NCI-H1417 (cell line): ENCODE results near the gene TPSAB1.
"Not testable (repeated sequence)": the region's sequence is repeated elsewhere in the genome, so short reads cannot be mapped to it uniquely, and the experiment has no call there.

Source experiments
- DNase-seq, 3 experiments: peaks; one replicate each; lab custom pipeline; 2025; lab: John Stamatoyannopoulos, UW

Gene TPSAB1

DNA sequence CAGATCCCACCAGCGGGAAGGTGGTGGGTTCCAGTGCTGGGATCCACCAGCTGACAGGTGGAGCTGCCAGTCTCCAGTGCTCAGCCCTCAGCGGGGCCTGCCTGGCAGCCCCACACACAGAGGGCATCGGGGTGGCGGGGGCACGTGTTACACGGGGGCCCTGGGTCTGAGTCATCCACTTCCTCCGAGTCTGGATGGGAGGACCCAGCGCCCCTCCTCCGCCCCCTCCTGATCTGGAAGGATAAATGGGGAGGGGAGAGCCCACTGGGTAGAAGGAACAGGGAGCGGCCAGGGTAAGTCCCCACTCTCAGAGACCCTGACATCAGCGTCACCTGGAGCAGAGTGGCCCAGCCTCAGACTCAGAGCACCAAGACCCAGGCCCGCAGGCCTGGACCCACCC lies at the start of gene TPSAB1:
Gene TPSAB1, plus strand, starts transcription at position 270 of the 400 bp plus-strand sequence. CDS start 234 bp downstream, outside the sequence.
- not testable (repeated sequence) for DNase-seq

DNA sequence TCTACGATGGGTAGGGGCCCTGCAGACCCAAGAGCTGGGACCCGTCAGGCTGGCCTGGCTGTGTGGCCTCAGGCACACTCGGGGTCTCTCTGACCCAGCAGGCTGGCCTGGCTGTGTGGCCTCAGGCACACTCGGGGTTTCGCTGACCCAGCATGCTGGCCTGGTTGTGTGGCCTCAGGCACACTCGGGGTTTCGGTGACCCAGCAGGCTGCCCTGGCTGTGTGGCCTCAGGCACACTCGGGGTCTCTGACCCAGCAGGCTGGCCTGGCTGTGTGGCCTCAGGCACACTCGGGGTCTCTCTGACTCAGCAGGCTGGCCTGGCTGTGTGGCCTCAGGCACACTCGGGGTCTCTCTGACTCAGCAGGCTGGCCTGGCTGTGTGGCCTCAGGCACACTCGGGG lies 49.7 kb upstream of the TPSAB1 start:
- DNase-seq = not testable (repeated sequence)

DNA sequence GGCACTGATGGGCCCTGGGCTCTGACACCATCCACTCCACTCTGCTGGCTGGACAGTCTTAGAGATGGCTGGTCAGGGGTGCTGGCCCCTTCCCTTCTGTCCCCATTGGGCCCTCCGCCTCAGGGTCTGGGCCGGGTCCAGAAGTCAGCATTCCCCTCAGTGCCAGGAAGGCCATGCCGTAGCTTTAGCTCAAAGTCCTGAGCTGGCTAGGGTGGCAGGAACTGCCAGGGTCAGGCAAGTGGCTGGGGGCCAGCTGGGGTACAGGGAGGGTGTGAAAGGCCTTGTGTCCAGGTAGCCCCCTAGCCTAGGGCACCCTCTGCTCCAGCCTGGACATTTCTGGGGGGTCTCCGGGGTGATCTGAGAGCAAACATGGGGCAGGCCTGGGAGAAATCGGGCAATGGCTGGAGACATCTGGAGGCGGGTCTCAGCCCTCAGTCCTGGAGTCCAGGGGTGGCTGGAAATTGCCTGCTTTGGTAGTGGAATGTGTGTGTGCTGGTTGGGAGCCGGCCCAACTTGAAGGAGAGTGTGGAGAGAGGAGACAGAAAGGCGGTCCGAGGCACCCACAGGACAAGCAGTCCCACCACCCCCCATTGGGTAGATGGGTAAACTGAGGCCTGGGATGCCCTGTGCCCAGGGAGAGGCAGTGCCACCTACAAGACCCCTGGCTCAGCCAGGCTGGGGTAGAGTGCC lies 48.0 kb upstream of the TPSAB1 start:
- DNase-seq = no peak

DNA sequence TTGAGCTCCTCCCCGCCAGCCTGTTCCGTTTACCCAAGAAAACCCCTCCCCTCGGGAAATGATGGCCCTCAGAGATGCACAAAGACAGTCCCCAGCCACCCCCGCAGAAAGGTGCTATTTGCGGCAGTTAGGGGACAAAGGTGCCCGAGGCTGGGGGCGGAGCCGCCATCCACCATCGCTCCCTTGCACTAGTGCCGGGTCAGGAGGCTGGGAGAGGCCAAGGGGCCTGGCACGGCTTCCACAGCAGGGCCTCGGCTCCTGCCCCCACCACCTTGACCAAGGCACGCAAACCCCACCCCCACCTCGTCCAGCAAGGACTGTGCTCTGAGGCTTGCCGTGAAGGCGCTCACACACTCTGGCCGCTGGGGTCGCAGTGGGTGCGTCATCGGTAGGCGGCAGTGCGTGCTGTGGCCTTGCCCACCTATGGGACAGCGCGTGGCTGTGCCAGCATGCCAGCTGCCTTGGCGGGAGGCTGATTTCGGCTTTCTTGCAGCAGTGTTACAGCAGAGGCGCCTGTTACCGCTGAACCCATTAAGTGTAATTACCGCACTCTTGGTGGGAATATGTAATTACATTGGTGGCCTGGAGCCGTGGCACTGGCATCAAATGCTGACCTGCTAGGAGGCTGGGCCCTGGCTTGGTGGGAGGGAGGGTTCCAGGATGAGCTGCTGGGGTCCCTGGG lies 47.2 kb upstream of the TPSAB1 start:
- DNase-seq = peak; percentile 29 to 98 (median 92)

DNA sequence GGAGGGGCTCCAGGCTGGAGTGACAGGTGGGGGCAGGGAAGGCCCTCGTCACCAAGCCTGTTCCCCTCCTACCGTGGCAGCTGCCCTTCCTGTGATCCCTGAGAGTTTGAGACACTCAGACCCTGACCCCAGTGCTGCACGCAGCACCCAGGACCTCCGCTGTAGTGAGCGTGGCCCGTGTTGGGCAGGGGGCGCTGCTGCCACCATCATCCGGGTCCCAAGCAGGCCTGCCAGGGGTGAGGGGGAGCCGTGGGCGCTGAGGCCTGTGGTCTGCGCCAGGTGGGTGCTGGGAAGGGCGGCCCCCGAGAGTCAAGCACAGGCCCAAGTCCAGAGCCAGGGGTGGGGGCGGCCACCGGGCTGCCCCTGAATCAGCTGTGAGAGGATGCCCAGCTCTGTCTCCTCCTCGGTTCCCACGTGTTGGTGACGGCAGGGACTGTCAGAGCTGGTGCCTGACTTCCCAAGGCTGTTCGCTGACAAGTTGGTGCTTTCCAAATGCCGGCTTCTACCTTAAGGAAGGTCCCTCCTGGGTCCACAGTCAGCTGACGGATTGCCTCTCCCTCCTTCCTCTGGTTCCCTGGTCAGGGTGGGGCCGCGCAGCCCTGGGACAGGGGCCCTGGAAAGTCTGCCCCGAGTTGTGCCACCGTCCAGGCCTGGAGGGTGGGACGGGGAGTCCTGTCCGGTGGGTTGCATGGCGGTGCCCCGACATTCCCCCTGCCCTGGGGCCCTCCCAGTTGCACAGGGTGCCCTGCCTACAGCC lies 46.5 kb upstream of the TPSAB1 start:
- peak in 1 of 3 experiments; percentile 58 for DNase-seq

DNA sequence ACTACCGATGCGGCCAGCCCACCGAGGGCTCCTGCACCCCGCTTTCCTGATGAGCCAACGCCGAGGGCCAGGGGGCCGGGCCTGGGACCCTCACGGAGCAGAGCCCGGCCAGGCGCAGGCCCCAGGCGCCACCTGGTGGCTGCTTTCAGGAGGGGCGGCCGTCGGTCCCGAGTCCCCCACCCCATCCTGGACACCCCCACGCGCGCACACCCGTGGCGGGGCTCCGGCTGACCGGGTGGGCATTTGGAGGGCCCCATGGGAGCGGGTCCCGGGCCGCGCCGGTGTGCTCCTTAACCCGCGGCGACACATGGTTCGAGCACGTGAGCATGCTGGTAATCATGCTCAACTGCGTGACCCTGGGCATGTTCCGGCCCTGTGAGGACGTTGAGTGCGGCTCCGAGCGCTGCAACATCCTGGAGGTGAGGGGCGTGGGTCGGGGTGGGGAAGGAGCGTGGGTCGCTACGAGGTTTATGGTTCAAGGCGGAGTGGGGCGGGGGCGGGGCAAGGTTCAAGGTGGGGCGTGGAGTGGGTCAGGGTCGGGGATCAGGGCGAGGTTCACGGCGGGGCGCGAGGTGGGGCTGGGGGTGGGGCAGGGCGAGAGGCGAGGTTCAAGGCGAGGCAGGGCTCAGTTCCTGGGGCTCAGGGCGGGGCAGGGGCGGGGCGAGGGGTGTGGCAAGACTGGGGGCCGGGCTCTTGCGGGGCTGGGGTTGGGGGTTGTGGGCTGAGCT lies 45.7 kb upstream of the TPSAB1 start:
- peak in 2 of 3 experiments; percentile 19 to 29 for DNase-seq

DNA sequence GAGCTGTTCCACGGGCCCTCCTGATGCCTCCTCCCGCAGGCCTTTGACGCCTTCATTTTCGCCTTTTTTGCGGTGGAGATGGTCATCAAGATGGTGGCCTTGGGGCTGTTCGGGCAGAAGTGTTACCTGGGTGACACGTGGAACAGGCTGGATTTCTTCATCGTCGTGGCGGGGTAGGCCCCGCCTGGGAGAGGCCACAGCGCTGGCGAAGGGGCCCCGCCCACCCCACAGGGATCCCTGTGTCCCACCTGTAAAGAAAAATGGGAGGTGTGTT lies 45.2 kb upstream of the TPSAB1 start:
- DNase-seq = no peak

DNA sequence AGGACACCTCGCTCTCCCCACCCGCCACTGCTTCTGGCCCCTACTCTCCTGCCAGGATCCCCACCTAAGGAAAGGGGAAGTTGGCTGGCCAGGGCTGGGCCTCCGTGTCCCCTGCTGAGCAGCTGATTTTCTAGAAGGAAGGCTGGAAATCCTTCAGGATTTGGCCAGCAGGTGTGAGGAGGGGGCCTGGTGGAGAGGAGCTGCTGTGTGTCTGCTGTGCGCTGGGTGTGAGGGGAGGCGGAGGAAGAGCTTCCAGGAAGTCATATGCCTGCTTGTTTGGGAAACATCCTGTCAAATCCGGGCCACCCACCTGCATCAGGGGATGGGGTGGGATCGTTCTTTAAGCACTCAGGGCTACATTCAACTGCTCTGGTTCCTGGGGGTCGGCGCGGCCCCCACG lies 44.0 kb upstream of the TPSAB1 start:
- peak in 2 of 3 experiments; percentile 25 to 31 for DNase-seq

DNA sequence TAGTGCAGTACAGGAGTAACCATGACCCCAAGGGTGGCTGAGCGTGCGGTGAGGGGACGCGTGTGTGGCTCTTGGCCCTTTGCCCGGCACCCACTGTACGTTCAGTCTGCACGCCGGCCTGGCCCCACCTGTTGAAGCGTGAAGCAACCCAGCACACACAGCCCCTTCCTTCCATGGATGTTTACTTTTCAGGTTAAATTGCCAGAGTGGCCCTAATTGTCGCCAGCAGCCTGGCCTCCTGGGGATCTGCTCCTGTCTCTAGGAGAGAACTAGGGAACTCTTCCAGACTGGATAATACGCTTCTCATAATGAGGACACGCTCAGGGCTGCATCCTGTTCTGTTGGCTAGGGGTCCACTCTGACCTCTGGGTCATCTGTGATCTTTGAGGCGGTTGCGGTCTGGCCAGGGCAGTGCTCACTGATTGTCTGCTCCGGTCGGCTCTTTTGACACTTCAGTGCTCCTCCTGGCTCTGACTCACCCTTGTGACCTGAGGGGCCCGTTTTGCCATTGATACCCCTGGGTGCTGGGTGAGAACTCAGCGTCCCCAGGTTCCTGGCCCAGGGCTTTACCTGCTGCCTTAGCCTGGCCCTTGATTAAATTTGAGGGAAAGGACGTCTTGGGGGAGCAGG lies 43.2 kb upstream of the TPSAB1 start:
- peak; percentile 86 to 97 (median 87) for DNase-seq

DNA sequence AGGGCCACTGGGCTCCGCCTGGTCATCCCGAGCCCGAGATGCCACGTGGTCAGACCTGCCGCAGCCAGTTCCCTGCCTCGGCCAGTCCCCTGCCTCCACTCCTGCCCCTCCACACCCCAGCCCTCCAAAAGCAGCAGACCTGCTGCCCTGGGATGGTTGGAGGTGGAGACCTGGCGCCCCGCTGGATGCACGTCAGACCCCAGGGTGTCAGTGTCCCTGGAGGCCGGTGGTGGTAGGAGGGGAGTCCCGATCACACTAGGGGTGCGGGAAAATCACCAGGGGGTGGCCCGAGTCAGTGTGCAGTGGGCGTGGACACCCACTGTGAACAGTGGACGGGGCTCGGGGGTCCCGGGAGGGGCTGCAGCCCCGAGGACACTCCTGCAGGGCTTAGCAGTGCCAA lies 42.3 kb upstream of the TPSAB1 start:
- no peak for DNase-seq

DNA sequence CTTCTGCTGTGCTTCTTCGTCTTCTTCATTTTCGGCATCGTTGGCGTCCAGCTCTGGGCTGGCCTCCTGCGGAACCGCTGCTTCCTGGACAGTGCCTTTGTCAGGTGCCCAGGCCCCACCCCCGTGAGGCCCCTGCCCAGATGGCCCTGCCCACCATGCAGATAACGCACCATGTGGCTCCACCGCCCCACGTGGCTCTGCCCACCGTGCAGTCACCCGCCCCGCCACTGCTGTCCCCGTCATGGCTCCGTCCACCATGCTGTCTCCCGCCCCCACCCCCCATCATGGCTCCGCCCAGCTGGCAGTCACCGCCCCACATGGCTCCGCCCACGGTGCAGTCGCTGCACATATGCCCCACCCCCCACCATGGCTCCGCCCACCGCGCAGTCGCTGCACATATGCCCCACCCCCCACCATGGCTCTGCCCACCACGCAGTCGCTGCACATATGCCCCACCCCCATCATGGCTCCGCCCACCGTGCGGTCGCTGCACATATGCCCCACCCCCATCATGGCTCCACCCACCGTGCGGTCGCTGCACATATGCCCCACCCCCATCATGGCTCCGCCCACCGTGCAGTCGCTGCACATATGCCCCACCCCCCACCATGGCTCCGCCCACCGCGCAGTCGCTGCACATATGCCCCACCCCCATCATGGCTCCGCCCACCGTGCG lies 41.7 kb upstream of the TPSAB1 start:
- not testable (repeated sequence) for DNase-seq

DNA sequence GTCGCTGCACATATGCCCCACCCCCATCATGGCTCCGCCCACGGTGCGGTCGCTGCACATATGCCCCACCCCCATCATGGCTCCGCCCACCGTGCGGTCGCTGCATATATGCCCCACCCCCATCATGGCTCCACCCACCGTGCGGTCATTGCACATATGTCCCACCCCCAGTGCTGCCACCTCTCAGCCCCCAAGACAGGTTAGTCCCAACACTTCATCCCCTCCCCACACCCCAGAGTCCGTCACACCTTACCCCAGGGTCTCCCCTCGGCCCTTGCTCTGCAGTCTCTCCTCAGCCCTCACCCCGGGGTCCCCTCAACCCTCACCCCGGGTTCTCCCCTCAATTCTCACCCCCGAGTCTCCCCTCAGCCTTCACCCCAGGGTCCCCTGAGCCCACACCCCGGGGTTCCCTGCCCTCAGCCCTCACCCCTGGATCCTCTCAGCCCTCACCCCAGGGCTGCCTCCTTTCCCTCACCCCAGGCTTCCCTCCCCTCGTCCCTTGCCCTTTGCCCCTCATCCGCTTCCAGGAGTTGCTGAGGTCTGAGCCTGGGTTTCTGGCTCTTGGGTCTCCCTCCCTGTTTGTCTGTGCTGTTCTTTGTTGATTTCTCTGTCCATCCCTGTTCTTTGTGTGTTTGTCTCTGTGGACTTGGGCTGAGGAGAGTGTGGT lies 41.0 kb upstream of the TPSAB1 start:
- no peak for DNase-seq

DNA sequence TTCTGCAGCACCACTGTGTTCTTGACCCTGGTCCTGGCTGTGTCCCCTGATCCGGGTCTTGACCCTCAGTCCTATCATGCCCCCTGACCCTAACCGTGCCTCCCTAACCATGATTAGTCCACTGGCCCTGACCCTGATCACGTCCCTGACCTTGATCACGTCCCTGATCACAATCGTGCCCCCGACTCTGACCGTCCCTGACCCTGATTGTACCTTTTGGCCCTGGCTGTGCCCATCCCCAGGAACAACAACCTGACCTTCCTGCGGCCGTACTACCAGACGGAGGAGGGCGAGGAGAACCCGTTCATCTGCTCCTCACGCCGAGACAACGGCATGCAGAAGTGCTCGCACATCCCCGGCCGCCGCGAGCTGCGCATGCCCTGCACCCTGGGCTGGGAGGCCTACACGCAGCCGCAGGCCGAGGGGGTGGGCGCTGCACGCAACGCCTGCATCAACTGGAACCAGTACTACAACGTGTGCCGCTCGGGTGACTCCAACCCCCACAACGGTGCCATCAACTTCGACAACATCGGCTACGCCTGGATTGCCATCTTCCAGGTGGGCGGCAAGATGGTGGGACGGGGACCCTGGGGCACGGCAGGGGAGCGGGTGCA lies 40.4 kb upstream of the TPSAB1 start:
- no peak for DNase-seq

DNA sequence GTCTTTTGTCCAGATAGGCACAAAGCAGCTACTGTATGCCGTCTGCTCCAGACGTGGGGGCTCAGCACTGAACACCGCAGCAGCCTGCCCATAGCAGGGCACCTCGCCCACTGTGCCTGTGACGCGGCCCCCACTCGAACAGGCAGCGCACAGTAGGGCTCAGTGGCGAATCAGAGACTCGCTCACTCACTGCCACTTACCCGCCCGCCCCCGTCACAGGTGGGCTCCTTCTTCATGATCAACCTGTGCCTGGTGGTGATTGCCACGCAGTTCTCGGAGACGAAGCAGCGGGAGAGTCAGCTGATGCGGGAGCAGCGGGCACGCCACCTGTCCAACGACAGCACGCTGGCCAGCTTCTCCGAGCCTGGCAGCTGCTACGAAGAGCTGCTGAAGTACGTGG lies 39.1 kb upstream of the TPSAB1 start:
- no peak for DNase-seq

DNA sequence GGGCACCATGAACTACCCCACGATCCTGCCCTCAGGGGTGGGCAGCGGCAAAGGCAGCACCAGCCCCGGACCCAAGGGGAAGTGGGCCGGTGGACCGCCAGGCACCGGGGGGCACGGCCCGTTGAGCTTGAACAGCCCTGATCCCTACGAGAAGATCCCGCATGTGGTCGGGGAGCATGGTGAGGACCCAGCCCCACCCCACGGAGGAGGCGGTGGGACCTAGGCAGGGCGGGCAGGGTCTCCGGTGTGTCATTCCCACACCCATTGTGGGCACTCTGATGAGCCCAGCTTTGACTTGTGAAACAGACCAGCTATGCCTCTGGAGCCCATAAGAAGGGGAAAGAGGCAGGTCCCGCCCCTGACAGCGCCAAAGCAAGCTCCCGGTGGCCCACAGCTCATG lies 38.2 kb upstream of the TPSAB1 start:
- DNase-seq = no peak

DNA sequence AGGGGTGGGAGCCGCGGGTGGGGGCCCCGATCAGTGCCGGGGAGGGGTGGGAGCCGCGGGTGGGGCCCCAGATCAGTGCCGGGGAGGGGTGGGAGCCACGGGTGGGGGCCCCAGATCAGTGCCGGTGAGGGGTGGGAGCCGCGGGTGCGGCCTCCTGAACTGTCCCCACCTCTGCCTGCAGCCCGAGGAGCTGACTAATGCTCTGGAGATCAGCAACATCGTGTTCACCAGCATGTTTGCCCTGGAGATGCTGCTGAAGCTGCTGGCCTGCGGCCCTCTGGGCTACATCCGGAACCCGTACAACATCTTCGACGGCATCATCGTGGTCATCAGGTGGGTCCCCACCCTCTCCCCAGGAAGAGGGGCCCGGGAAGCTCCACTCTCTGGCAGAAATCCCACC lies 35.6 kb upstream of the TPSAB1 start:
- no peak for DNase-seq

DNA sequence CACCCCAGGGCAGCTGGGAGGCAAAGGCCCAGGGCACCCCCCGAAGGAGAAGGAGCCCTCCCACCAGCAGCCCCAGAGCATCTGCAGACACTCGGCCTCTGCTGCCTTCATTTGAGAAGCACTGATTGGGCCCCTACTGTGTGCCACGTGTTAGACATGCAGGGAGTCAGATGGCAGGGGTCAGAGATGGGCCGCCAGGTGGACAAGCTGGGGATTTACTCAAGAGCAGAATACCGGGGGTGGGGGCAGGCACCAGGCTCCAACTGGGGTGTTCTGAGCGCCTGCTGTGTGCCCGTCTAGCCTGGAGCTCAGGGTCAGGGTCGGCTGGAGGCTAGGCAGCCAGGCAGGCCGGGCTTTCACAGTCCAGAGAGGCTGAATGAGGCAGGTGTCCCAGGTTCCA lies 34.2 kb upstream of the TPSAB1 start:
- DNase-seq = no peak

DNA sequence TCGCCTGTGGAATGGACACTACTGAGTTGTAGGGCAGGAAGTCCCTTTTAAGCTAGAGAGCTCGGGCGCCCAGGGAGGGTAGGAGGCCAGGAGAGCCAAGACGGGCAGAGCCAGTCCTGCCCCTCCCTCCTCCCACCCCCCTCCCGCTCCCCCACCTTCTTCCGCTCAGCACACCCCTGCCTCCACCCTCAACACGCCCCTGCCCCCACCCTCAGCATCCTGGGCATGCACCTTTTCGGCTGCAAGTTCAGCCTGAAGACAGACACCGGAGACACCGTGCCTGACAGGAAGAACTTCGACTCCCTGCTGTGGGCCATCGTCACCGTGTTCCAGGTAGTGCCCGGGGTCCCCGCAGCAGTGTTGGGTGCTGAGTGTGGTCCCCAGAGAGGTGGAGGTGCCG lies 33.7 kb upstream of the TPSAB1 start:
- no peak for DNase-seq

DNA sequence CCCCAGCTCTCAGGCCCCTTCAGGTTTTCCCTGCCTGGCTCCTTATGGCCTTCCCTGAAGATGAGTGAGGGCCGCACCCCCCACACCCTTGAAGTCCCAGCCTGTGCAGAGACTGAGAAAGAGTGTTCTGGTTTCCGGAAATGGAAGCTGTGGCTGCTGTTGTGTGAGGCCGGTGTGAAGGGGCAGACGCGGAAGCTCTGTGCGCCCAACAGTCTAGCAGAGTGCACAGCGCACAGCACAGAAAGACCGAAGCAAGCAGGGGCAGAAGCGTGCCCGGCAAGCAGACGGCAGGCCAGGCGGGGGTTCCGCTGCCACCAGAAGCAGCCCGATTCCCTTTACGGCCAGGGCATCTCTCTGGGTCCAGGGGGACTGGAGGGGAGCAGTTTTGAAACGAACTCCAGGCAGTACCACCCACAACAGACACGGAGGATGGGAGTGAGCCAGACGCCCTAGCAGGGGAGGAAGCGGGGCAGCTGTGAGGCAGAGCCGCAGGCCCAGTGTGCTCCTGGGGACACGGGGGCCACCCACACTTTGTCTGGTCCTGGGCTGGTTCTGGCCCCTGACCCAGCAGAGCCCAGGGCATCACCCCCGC lies 32.2 kb upstream of the TPSAB1 start:
- DNase-seq = no peak

DNA sequence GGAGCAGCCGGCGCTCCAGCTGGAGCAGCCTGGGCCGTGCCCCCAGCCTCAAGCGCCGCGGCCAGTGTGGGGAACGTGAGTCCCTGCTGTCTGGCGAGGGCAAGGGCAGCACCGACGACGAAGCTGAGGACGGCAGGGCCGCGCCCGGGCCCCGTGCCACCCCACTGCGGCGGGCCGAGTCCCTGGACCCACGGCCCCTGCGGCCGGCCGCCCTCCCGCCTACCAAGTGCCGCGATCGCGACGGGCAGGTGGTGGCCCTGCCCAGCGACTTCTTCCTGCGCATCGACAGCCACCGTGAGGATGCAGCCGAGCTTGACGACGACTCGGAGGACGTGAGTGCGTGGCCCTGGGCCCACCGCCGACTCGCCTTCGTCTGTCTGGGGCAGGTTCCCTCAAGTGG lies 31.4 kb upstream of the TPSAB1 start:
- DNase-seq = no peak
